ENCODE measurements around the gene BMP2K.
A peak's percentile ranks its signal among the peaks of the same experiment; 100 is the strongest.

Gene BMP2K

DNA sequence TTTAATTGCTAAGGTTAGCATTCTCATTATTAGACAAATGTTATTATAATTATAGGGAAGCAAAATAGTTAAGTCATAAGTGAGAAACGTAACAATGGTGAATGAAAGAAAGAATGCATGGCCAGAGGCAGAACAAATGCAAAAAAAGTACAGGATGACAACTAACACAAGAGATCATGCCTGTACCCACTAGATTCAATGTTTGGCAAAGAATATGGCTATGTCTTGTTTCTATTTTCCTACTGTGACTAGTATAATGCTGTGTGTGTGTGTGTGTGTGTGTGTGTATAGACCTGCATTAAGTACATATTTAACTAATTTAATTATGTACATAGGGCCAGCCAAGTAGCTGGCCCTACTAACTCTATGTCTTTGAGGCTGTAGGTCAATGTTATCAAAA, 12.9 kb upstream of the BMP2K start:
- DNase-seq (ENCODE audit: low read depth, low spot score), result no peak
- TF ChIP-seq, protein P1, sequence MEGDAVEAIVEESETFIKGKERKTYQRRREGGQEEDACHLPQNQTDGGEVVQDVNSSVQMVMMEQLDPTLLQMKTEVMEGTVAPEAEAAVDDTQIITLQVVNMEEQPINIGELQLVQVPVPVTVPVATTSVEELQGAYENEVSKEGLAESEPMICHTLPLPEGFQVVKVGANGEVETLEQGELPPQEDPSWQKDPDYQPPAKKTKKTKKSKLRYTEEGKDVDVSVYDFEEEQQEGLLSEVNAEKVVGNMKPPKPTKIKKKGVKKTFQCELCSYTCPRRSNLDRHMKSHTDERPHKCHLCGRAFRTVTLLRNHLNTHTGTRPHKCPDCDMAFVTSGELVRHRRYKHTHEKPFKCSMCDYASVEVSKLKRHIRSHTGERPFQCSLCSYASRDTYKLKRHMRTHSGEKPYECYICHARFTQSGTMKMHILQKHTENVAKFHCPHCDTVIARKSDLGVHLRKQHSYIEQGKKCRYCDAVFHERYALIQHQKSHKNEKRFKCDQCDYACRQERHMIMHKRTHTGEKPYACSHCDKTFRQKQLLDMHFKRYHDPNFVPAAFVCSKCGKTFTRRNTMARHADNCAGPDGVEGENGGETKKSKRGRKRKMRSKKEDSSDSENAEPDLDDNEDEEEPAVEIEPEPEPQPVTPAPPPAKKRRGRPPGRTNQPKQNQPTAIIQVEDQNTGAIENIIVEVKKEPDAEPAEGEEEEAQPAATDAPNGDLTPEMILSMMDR (IDR thresholded peaks at IDR 0.05; ENCODE audit: low read depth, low read length), result no peak
- no peak overlapping the region for H3K4me3 ChIP-seq (ENCODE audit: low read depth, low read length)
- in situ Hi-C loops (cut with HindIII; ENCODE audit: low sequenced_read_pairs), result no loop called here

DNA sequence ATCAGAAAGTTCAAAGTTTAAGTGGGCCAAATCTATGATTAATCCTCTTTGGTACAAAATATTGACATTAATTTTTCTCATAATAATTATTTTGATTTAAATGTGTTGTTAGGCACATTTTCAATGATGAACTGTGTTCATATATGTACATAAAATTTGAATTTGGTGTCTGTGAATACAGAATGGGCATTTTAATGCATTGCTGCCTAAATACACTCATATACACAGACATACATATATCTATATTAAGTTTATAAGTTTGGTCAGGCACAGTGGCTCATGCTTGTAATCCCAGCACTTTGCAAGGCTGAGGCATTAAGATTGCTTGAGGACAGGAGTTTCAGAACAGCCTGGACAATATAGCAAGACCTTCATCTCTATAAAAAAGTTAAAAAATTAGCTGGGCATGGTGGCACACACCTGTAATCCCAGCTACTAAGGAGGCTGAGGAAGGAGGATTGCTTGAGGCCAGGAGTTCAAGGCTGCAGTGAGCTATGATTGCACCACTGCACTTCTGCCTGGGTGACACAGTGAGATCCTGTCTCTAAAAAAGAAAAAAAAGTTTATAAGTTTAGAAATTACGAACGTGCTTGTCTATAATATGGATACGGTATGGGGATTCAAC, 12.3 kb upstream of the BMP2K start:
- in situ Hi-C loops (cut with HindIII; ENCODE audit: low sequenced_read_pairs), result no loop called here
- no peak for DNase-seq (ENCODE audit: low read depth, low spot score)
- TF ChIP-seq, protein P1 (IDR thresholded peaks at IDR 0.05; ENCODE audit: low read depth, low read length), result no peak
- no peak overlapping the region for H3K4me3 ChIP-seq (ENCODE audit: low read depth, low read length)

DNA sequence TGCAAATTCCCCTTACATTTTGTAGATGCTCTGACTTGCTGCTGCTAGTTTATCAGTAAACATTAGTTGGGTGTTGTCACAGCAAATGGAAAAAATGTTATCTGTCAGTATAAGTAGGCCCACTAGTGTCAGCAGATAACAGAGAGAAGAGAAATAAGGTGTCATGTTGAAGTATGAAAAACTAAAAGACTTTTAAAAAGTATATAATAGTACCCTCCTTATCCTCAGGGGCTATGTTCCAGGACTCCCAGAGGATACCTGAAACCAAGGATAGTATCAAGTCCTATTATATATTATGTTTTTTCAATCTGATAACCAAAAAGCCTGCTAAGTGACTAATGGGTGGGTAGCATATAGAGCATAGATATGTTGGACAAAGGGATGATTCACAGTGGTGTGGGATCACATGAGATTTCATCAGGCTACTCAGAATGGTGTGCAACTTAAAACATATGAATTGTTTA, 11.6 kb upstream of the BMP2K start:
- in situ Hi-C loops (cut with HindIII; ENCODE audit: low sequenced_read_pairs), result no loop called here
- no peak overlapping the region for H3K4me3 ChIP-seq (ENCODE audit: low read depth, low read length)
- DNase-seq (ENCODE audit: low read depth, low spot score), result no peak
- TF ChIP-seq, protein P1 (IDR thresholded peaks at IDR 0.05; ENCODE audit: low read depth, low read length), result no peak

DNA sequence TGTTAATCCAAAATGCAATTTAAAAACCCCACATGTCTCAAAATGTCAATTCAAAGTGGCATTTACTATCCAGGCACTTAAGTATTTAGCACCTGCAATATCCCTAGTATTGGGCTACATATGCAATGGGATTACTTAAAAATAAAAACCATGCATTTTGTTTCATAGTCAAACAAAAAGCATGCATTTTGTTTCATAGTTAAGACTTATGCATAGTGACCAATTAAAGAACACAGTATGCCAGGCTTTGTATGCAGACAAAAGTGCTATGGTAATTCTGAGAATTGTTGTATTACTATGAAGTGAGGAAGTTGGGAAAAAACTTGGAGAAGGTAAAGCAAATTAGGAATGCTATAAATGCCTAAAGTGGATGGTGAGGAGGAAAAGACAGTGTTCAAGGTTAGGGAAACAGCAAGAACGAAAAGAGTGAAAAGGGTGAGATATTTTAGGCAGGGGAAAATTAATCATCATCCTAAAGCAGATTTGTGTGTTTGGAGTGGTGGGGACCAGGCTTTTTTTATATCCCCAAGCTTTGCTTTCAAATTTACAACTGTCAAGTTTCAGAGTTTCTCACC, 10.6 kb upstream of the BMP2K start:
- in situ Hi-C loops (cut with HindIII; ENCODE audit: low sequenced_read_pairs), result no loop called here
- TF ChIP-seq, protein P1 (IDR thresholded peaks at IDR 0.05; ENCODE audit: low read depth, low read length), result no peak
- DNase-seq (ENCODE audit: low read depth, low spot score), result no peak
- H3K4me3 ChIP-seq (ENCODE audit: low read depth, low read length), result no peak overlapping the region

DNA sequence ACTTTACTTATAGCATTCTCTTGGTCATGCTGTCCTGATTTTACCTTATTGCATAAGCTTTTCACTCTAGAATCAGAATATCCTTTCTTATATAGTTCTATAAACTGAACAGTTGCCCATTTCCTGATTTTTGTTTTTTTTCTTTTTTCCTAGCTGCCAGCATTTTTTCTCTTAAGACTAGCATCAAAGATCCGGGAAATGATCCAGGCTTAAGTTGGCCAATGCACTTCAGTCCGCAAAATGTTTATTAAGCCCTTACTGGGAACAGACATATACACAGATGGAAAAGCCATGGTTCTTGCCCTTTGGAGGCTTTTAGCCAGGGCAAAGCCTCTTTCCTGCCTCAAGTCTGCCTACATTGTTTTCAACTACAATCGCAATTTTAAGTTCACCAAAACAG, 10.1 kb upstream of the BMP2K start:
- no peak overlapping the region for H3K4me3 ChIP-seq (ENCODE audit: low read depth, low read length)
- DNase-seq (ENCODE audit: low read depth, low spot score), result peak; percentile 38
- TF ChIP-seq, protein P1 (IDR thresholded peaks at IDR 0.05; ENCODE audit: low read depth, low read length), result no peak
- in situ Hi-C loops (cut with HindIII; ENCODE audit: low sequenced_read_pairs), result no loop called here

DNA sequence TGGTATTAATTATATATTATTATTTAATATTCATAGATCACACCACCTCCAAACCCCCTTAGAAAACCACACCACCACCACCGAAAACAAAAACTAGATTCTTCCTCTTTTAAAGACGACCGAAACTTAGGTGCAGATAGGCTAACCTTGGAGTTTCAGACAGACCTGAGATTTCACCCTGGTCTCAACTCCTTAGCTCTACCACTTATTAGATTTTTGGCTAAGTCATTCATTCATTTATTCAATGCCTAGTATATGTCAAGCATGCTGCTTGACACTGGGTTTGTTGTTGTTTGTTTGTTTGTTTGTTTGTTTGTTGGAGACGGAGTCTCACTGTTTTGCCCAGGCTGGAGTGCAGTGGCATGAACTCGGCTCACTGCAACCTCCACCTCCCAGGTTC, 9.5 kb upstream of the BMP2K start:
- H3K4me3 ChIP-seq (ENCODE audit: low read depth, low read length), result no peak overlapping the region
- DNase-seq (ENCODE audit: low read depth, low spot score), result no peak
- in situ Hi-C loops (cut with HindIII; ENCODE audit: low sequenced_read_pairs), result no loop called here
- TF ChIP-seq, protein P1 (IDR thresholded peaks at IDR 0.05; ENCODE audit: low read depth, low read length), result no peak

Measured in astrocyte of the spinal cord (primary cell).